ENCODE results near the gene BABAM1.

BABAM1 gene

GRCh38 chr19:17281391-17282304 lies 14.4 kb downstream of the BABAM1 start, which contains the start of gene ANKLE1:
Gene ANKLE1 (plus strand): TSS chr19:17281901. CDS start chr19:17281921, 20 bp downstream.
- no peaks in the 10 kb centered on the region for H3K4me1 ChIP-seq
- no peak within 1 kb of the TSS for H3K27ac ChIP-seq
- TF ChIP-seq CTCF (IDR thresholded peaks at IDR 0.05) = no peak
- H3K27me3 ChIP-seq (ENCODE audit: control insufficient read depth, insufficient read depth, low read length) = no peaks in the 10 kb centered on the region
- H3K4me2 ChIP-seq (ENCODE audit: low read length) = peak within 1 kb of the TSS; percentile 54
- H3K4me3 ChIP-seq (ENCODE audit: low read depth, low read length) = peak within 1 kb of the TSS; percentile 20
- H3K9me3 ChIP-seq (ENCODE audit: control insufficient read depth, low read length) = no peaks in the 10 kb centered on the region
- no peak within 1 kb of the TSS for H3K9ac ChIP-seq
- H2AFZ ChIP-seq = peak within 1 kb of the TSS; percentile 56
- H3K36me3 ChIP-seq (ENCODE audit: control insufficient read depth, insufficient read depth, low read length) = no peaks in the 10 kb centered on the region
- no peaks in the 10 kb centered on the region for H3K79me2 ChIP-seq

- no peak overlapping the region for H3K9ac ChIP-seq
- H3K27me3 ChIP-seq (ENCODE audit: control insufficient read depth, insufficient read depth, low read length) = no peaks in the 10 kb centered on the region
- no peaks in the 10 kb centered on the region for H3K9me3 ChIP-seq (ENCODE audit: control insufficient read depth, low read length)
- peak overlapping the region; percentile 56 for H2AFZ ChIP-seq
- peak overlapping the region; percentile 54 for H3K4me2 ChIP-seq (ENCODE audit: low read length)
- H3K4me3 ChIP-seq (ENCODE audit: low read depth, low read length) = no peak overlapping the region
- no peak overlapping the region for H3K27ac ChIP-seq
- TF ChIP-seq CTCF (IDR thresholded peaks at IDR 0.05) = peak; percentile 92
- no peaks in the 10 kb centered on the region for H3K79me2 ChIP-seq
- no peaks in the 10 kb centered on the region for H3K36me3 ChIP-seq (ENCODE audit: control insufficient read depth, insufficient read depth, low read length)
- no peaks in the 10 kb centered on the region for H3K4me1 ChIP-seq
Measured at GRCh38 chr19:17282488-17283125, 15.4 kb downstream of the BABAM1 start.

- H3K9me3 ChIP-seq (ENCODE audit: control insufficient read depth, low read length) = no peaks in the 10 kb centered on the region
- H3K27ac ChIP-seq = no peak overlapping the region
- H3K79me2 ChIP-seq = no peaks in the 10 kb centered on the region
- H3K4me3 ChIP-seq (ENCODE audit: low read depth, low read length) = no peak overlapping the region
- no peaks in the 10 kb centered on the region for H3K36me3 ChIP-seq (ENCODE audit: control insufficient read depth, insufficient read depth, low read length)
- no peaks in the 10 kb centered on the region for H3K4me1 ChIP-seq
- TF ChIP-seq CTCF (IDR thresholded peaks at IDR 0.05) = no peak
- H2AFZ ChIP-seq = no peak overlapping the region
- H3K27me3 ChIP-seq (ENCODE audit: control insufficient read depth, insufficient read depth, low read length) = no peaks in the 10 kb centered on the region
- no peak overlapping the region for H3K9ac ChIP-seq
- H3K4me2 ChIP-seq (ENCODE audit: low read length) = no peak overlapping the region
Measured at GRCh38 chr19:17283504-17283996, 16.3 kb downstream of the BABAM1 start.

GRCh38 chr19:17285415-17286135 lies 18.3 kb downstream of the BABAM1 start:
- Histone ChIP-seq H3K9me3 (ENCODE audit: control insufficient read depth, low read length) (no peaks in the 10 kb centered on the region), H3K4me3 (ENCODE audit: low read depth, low read length) (no peak overlapping the region), H3K27me3 (ENCODE audit: control insufficient read depth, insufficient read depth, low read length) (no peaks in the 10 kb centered on the region), H2AFZ (no peak overlapping the region), H3K27ac (no peak overlapping the region), H3K4me2 (ENCODE audit: low read length) (no peak overlapping the region), H3K79me2 (no peaks in the 10 kb centered on the region), H3K36me3 (ENCODE audit: control insufficient read depth, insufficient read depth, low read length) (no peaks in the 10 kb centered on the region), H3K9ac (no peak overlapping the region), H3K4me1 (no peaks in the 10 kb centered on the region)
- TF ChIP-seq CTCF (IDR thresholded peaks at IDR 0.05) = no peak
